Hematopoietic multipotent progenitor cell treated with erythropoietin and hydrocortisone succinate and interleukin-3 and kit ligand, for 17 days (in vitro differentiated cells): ENCODE measurements around the gene EXT2.

ENCODE experiments used
- DNase-seq: peaks from one replicate; pipeline ENCODE4 v3.0.0-alpha.2; 2015; ENCODE audit warnings: low spot score

EXT2 gene

GRCh38 chr11:44095506-44096359, at the start of gene EXT2:
Gene EXT2, plus strand, starts transcription at chr11:44095678. Its CDS starts 12,035 bp downstream, at chr11:44107713.
- DNase-seq: peak; percentile 90

- no peak for DNase-seq
Measured at GRCh38 chr11:44046182-44046581, 49.3 kb upstream of the EXT2 start.

- no peak for DNase-seq
Measured at GRCh38 chr11:44047298-44047697, 48.2 kb upstream of the EXT2 start.

- DNase-seq: no peak
Measured at GRCh38 chr11:44047931-44048431, 47.5 kb upstream of the EXT2 start, which contains the start of gene ACCSL. Gene ACCSL, plus strand, starts transcription at chr11:44047981. Its CDS starts 56 bp downstream, at chr11:44048037.

GRCh38 chr11:44049832-44050231, 45.6 kb upstream of the EXT2 start:
- no peak for DNase-seq

- DNase-seq: no peak
Measured at GRCh38 chr11:44051171-44051570, 44.3 kb upstream of the EXT2 start.

- no peak for DNase-seq
Measured at GRCh38 chr11:44057340-44057739, 38.1 kb upstream of the EXT2 start.

GRCh38 chr11:44058275-44058674, 37.2 kb upstream of the EXT2 start:
- DNase-seq: no peak

- no peak for DNase-seq
Measured at GRCh38 chr11:44065161-44065661, 30.3 kb upstream of the EXT2 start.

GRCh38 chr11:44065841-44066731, 29.4 kb upstream of the EXT2 start, which contains the start of gene ACCS:
Gene ACCS, plus strand, starts transcription at chr11:44066270. Its CDS starts 1,358 bp downstream, at chr11:44067628.
- peak; percentile 86 for DNase-seq

GRCh38 chr11:44066732-44067141, 28.7 kb upstream of the EXT2 start:
- DNase-seq: peak; percentile 76

GRCh38 chr11:44067266-44067665, 28.2 kb upstream of the EXT2 start:
- peak; percentile 7 for DNase-seq

GRCh38 chr11:44068180-44068579, 27.3 kb upstream of the EXT2 start:
- DNase-seq: no peak

- DNase-seq: no peak
Measured at GRCh38 chr11:44071157-44071556, 24.3 kb upstream of the EXT2 start.

- DNase-seq: no peak
Measured at GRCh38 chr11:44072757-44073658, 22.5 kb upstream of the EXT2 start.

- DNase-seq: no peak
Measured at GRCh38 chr11:44078794-44079193, 16.7 kb upstream of the EXT2 start.

GRCh38 chr11:44079376-44079775, 16.1 kb upstream of the EXT2 start:
- no peak for DNase-seq

- no peak for DNase-seq
Measured at GRCh38 chr11:44080951-44081350, 14.5 kb upstream of the EXT2 start.

- DNase-seq: no peak
Measured at GRCh38 chr11:44082645-44083044, 12.8 kb upstream of the EXT2 start.

- DNase-seq: no peak
Measured at GRCh38 chr11:44083433-44083832, 12.0 kb upstream of the EXT2 start.

- DNase-seq: no peak
Measured at GRCh38 chr11:44083906-44084305, 11.6 kb upstream of the EXT2 start.
